CD4-positive, alpha-beta T cell treated with Interferon gamma for 1 hour (primary cell): ENCODE data around the gene XAGE2.
"Not testable (repeated sequence)": the region's sequence is repeated elsewhere in the genome, so short reads cannot be mapped to it uniquely, and the experiment has no call there.

Experiments used
- DNase-seq: peaks from one replicate; pipeline ENCODE4 v3.0.0-alpha.2; 2020

XAGE2 gene, protein sequence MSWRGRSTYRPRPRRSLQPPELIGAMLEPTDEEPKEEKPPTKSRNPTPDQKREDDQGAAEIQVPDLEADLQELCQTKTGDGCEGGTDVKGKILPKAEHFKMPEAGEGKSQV

DNA sequence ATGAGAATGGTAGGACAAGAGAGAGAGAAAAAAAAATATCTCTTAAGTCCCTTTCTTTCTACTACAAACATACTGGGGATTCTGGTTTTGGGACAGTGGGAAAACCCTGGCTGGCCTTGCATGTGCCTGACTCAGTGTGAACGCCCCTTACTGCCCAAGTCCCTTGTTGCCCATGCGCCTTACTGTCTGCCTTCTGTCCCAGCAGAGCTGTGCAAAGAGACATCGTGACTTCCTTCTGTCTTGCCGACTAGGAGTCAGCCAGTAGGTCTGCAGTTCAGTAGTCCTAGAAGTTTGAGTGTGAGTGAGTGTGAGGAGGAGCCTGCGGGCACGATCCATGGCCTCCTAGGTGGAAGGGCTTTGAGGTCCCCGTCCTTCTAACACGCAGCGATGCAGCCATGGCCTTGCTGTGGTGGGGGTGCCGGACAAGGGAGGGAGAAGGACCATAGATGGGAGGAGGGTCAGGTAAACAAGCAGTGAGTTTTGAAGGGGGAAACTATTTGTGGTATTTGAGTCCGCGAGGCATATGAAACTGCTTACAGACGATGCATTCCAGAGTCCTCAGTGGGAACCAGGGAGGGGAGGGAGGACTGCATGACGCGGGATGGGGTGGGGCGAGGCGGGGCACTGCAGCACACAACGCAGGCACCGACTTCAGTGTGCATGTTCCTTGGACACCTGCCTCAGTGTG lies at the start of gene XAGE2:
Gene XAGE2, plus strand, starts transcription at position 654 of the 688 bp plus-strand sequence. CDS start 994 bp downstream, outside the sequence.
- DNase-seq, result no peak

- no peak for DNase-seq
Observed at GRCh38 chrX:52337410-52337809, 31.4 kb upstream of the XAGE2 start.

- DNase-seq, result no peak
Observed at GRCh38 chrX:52341493-52341892, 27.3 kb upstream of the XAGE2 start.

DNA sequence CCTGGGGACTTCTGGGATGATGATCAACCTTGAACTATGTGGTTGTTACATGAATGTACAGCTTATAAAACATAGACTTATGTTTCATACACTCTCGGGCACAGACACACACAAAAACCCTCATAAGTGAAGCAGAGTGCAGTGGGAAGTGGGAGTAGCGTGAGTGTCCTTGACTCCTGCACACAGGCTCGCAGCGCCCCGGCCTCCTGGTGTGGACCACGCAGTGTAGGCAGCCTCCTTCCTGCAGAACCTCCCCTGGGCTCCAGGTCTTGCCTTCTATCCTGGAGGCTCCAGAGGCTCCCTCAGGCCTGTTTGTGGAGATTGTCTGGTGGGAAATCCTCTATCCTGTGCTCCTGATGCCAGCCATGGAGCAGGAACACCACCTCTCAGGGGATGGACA lies 25.7 kb upstream of the XAGE2 start:
- not testable (repeated sequence) for DNase-seq

DNA sequence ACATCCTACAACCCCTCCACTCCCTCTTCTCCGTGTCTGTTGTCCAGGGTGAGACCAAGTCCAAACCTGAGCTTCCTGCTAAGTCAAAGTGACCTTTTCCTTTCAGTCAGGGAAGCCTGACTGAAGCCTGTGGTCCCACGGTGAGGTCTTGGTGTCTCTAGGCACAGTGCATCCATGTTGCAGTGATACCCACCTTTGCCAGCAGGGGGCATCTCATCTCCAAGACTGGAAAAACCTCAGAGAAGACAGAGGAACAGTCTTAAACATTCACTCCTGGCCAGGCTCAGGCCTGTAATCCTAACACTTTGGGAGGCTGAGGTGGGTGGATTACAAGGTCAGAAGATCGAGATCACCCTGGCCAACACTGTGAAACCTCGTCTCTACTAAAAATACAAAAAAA lies 23.4 kb upstream of the XAGE2 start:
- peak; percentile 11 for DNase-seq

GRCh38 chrX:52346174-52347165 lies 22.4 kb upstream of the XAGE2 start:
- DNase-seq, result no peak

DNA sequence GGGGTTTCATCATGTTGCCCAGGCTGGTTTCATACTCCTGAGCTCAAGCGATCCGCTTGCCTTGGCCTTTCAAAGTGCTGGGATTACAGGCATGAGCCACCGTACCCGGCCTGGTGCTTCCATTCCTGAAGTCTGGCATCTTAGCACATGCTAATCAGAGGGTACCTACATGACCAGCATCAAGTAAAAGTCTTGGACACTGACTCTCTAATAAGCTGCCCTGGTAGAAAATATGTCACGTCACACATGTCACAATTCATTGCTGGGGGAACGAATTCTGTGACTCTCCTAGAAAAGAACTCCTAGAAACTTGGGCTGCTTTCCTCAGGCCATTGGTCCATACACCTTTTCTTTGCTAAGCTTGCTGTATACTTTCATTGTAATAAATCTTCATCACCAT lies 19.1 kb upstream of the XAGE2 start:
- no peak for DNase-seq

GRCh38 chrX:52352551-52352950 lies 16.3 kb upstream of the XAGE2 start:
- no peak for DNase-seq

GRCh38 chrX:52353838-52354237 lies 15.0 kb upstream of the XAGE2 start:
- no peak for DNase-seq

- no peak for DNase-seq
Observed at GRCh38 chrX:52355108-52355507, 13.7 kb upstream of the XAGE2 start.

- no peak for DNase-seq
Observed at GRCh38 chrX:52359614-52360232, 9.1 kb upstream of the XAGE2 start.

DNA sequence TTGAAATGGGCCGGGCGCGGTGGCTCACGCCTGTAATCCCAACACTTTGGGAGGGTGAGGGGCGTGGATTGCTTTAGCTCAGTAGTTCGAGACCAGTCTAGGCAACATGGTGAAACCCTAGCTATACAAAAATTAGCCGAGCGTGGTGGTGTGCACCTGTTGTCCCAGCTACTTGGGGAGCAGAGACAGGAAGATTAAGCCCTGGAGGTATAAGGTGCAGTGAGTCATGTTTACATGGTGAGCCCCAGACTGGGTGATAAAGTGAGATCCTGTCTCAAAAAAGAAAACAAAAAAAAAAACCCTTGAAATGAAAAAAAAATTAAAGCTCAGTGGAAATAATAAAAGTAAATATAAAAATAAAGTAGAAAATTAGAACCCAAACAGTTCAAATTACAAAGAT lies 6.9 kb upstream of the XAGE2 start:
- no peak for DNase-seq

DNA sequence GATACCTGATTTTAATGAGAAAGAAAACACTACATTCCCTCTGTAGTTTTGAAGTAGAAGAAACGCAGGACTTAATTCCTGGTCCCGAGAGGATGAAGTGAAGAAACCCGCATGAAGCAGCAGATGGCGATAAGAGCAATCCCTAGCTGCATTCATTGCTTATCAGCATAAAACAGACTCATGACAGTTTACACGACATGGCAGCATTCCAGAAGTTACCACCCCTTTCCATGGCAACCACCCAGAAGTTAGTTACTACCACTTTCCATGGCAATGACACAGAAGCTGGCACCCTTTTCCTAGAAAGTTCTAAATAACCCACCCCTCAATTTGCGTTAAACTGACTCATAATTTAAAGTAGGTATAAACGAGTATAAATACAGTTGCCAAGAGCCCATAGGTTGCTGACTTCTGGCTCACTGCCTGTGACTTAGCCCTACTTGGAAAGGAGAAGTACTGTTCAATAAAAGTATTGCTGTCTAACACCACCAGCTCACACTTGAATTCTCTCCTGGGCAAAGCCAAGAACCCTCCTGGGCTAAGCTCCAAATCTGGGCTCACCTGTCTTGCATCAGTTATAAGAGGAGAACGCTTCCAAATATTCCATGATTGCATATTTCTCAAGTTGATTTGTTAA lies 5.5 kb upstream of the XAGE2 start:
- DNase-seq, result no peak

DNA sequence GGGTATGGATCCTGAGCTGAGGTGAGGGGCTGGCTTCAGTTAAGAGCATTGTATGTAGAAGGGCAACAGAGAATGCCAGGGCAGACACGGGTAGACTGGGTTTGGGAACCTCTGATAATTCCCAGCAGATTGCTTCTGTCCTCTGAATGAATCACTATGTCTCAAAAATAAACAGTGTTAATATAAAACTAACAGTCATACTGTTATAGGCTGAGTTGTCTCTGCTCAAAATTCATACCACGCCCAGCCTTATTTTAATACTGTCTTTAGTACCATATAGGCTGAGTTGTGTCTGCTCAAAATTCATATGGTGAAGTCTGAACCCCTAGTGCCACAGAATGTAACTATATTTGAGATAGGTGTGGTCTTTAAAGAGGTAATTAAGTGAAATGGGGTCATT lies 10.0 kb downstream of the XAGE2 start:
- no peak for DNase-seq

DNA sequence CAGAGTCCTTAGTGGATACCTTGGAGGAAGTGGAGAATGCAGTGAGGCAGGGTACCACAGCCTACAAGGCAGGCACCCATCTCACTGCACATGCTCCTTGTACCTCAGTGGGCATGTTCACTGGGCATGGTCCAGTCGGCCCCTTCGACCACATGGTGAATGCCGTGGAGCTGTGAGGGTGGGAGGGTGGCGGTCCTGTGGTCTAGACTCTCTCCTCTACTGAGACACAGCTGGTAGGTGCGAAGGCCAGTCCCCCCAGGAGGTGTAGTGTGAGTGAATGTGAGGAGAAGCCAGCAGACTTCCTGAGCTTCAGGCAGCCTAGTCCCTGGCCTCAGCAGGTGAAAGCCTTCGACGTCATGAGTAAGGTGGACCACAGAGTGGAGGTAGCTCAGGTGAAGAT lies 12.2 kb downstream of the XAGE2 start:
- DNase-seq, result no peak

GRCh38 chrX:52410439-52411394 lies 41.9 kb downstream of the XAGE2 start:
- no peak for DNase-seq

DNA sequence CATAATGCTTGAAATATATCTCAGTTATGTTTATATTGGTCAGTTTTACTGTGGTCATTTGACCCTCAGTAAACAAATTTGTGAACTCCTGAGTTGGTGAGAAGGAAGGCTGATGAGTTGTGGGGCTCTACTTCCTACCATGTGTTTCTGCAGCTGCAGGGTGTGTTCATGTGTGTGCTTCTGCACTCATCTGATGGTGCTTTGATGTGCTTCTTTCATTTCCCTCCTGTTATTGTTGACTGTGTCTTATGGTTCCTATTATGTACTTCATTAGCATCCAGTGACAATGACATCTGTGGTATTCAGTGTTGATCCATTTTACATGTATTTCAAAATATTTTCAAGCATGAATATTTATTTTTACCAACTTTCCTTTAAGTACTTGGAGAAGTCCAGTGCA lies 46.5 kb downstream of the XAGE2 start:
- no peak for DNase-seq

GRCh38 chrX:52416816-52417215 lies 48.0 kb downstream of the XAGE2 start:
- no peak for DNase-seq

DNA sequence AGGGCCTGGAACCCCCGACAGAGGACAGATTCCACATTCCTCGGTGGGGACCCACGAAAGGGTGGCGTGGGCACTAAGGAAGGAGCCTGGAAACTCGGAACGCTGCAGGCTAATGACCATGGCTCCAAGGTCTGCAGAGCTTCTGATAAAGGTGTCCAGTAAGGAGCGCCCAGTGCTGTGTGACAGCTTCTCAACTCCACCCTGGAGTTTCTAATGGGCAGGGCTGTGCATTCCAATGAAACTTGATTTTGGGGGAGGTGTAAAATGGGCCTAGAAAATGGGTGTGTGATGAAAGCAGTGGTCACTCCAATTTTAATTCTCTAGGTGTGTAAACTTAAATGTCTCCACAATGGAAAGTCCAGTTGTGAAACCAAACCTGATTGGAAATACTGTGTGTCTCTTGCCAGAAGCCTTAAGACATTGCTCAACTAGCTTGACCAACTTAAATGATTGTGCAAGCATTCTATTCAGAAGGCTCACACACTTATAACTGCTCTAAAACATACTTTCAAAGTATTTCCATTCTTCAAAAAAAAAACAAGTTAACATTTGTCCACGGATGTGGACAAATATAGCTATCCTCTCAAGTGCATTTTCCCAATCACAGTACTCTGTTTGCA lies 52.1 kb downstream of the XAGE2 start:
- no peak for DNase-seq

DNA sequence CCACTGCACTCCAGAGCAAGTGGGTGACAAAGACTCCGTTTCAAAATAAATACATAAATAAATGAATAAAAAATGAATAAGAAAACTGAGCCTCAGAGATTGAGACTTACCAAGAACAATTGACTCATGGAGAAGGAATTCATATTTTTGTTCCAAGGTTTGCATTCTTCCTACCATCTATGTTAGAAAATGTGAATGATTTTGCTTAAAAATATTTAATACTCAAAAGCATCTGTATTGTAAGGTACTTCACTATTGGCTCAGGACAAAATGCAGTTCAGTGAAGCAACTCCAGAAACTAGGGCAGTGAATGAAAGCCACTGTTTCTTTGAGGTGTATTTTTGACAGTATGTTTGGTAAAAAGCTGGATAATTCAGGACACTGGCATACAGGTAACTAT lies 54.1 kb downstream of the XAGE2 start:
- no peak for DNase-seq

- DNase-seq, result no peak
Observed at GRCh38 chrX:52424656-52425055, 55.8 kb downstream of the XAGE2 start.
